Skeletal muscle satellite cell (primary cell): ENCODE measurements around the gene SDK2. TPM values are rescaled to one million over a fixed set of nuclear protein-coding genes. Genes with fewer than 3 reads are reported as not detected.

Experiments used
- H3K27me3 ChIP-seq: 2 replicates; pipeline ENCODE4 v1.7.0; 2013; ENCODE audit warnings: low read length; ENCODE audit not compliant: control insufficient read depth, insufficient read depth
- H3K36me3 ChIP-seq: 2 replicates; pipeline ENCODE4 v1.7.0; 2013; ENCODE audit warnings: mild to moderate bottlenecking, control low read depth, low read length; ENCODE audit not compliant: insufficient read depth
- H3K4me1 ChIP-seq: 2 replicates; pipeline ENCODE4 v1.7.0; 2013; ENCODE audit warnings: low read length; ENCODE audit not compliant: control insufficient read depth, insufficient read depth
- H3K4me2 ChIP-seq: 2 replicates; pipeline ENCODE4 v1.7.0; 2013; ENCODE audit warnings: mild to moderate bottlenecking, low read length
- H3K4me3 ChIP-seq: 2 replicates; pipeline ENCODE4 v1.7.0; 2013; ENCODE audit warnings: low read length
- H3K9ac ChIP-seq: 2 replicates; pipeline ENCODE4 v1.7.0; 2013; ENCODE audit warnings: mild to moderate bottlenecking, low read depth, low read length, moderate library complexity
- H3K9me3 ChIP-seq: replicated peaks from 2 replicates; pipeline ENCODE4 v1.7.0; 2013; ENCODE audit warnings: mild to moderate bottlenecking, control low read depth, low read length
- total RNA-seq: library from RNA; depleted of rRNA; stranded (reverse); fragments of >200 nt; gene quantifications from 2 replicates; pipeline ENCODE4 v1.2.3, GENCODE V29; 2012; rRNA removed

The SDK2 gene, protein sequence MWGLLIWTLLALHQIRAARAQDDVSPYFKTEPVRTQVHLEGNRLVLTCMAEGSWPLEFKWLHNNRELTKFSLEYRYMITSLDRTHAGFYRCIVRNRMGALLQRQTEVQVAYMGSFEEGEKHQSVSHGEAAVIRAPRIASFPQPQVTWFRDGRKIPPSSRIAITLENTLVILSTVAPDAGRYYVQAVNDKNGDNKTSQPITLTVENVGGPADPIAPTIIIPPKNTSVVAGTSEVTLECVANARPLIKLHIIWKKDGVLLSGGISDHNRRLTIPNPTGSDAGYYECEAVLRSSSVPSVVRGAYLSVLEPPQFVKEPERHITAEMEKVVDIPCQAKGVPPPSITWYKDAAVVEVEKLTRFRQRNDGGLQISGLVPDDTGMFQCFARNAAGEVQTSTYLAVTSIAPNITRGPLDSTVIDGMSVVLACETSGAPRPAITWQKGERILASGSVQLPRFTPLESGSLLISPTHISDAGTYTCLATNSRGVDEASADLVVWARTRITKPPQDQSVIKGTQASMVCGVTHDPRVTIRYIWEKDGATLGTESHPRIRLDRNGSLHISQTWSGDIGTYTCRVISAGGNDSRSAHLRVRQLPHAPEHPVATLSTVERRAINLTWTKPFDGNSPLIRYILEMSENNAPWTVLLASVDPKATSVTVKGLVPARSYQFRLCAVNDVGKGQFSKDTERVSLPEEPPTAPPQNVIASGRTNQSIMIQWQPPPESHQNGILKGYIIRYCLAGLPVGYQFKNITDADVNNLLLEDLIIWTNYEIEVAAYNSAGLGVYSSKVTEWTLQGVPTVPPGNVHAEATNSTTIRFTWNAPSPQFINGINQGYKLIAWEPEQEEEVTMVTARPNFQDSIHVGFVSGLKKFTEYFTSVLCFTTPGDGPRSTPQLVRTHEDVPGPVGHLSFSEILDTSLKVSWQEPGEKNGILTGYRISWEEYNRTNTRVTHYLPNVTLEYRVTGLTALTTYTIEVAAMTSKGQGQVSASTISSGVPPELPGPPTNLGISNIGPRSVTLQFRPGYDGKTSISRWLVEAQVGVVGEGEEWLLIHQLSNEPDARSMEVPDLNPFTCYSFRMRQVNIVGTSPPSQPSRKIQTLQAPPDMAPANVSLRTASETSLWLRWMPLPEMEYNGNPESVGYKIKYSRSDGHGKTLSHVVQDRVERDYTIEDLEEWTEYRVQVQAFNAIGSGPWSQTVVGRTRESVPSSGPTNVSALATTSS (N-terminal part only)
- under 0.01 TPM in 2 replicates for total RNA-seq

DNA sequence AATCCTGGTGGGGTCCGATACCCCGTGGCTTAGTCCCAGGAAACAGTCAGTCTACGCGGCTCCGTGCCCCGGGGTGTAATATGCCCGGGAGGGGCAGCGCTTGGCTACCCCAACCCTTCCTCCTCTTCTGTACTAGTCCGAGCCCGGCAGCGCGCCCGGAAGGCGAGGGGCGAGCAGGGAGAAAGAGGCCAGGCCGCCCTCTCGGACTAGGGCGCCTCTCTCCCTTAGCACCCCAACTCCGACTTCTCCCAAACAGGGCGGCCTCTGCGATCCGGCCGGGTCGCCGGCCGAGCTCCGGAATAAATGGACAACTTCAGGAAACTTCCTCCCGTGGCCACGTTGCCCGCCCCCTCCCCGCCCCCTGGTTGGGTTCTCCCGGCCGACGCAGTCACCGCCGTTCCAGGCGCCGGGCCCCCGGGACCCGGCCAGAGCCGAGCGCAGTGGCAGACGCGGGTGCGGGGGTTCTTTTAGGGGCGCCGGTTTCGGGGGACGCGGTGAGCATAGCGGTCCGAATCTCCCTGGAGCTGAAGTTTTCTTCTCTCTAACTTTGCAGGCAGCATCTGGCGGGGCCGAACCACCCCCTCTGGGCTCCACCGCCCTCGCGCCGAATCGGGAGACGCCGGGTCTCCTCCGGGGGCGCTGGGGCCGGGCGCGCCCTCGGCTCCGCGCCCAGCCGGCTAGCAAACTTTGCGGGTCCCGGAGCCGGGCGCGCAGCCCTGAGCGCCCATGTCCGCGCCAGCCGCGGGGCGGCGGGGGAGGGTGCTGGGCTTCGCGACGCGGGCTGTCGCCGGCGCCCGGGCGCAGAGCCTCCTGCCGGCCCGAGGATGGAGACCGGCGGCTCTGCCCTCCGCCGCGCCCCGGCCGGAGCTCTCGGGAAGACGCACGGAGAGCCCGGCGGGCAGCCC is at the start of gene SDK2:
SDK2 (minus strand) TSS at position 301 of the 905 bp plus-strand sequence. CDS start 357 bp downstream, outside the sequence.
- H3K4me1 ChIP-seq = no peaks in the 10 kb centered on the region
- H3K27me3 ChIP-seq = peaks cover 51% of the 10 kb centered on the region
- peak within 1 kb of the TSS; percentile 70 for H3K4me2 ChIP-seq
- no peaks in the 10 kb centered on the region for H3K36me3 ChIP-seq
- peak within 1 kb of the TSS; percentile 45 for H3K4me3 ChIP-seq
- H3K9ac ChIP-seq = no peak within 1 kb of the TSS
- no peaks in the 10 kb centered on the region for H3K9me3 ChIP-seq

DNA sequence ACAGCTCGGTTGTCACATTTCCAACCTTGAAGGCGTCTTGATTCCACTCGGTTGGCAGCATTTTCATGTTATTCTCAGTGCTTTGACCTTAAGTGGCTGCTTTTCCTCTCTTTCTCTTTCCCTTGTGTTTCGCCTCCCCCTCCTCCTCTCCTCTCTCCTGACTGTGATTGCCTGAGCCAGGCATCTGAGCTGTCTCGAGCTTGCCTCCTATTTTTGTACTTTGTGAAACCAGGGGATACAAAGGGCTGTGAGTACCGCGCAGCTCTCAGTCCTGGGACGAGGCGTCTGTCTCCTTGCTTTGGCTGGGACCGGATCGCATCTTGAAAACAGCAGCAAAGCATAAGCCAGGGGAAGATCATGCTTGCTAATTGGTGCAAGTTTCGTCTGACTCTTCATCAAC is 48.8 kb upstream of the SDK2 start:
- H3K36me3 ChIP-seq = no peaks in the 10 kb centered on the region
- no peaks in the 10 kb centered on the region for H3K9me3 ChIP-seq
- H3K4me1 ChIP-seq = no peaks in the 10 kb centered on the region
- H3K27me3 ChIP-seq = no peaks in the 10 kb centered on the region
- no peak overlapping the region for H3K4me2 ChIP-seq
- no peak overlapping the region for H3K9ac ChIP-seq
- H3K4me3 ChIP-seq = no peak overlapping the region

DNA sequence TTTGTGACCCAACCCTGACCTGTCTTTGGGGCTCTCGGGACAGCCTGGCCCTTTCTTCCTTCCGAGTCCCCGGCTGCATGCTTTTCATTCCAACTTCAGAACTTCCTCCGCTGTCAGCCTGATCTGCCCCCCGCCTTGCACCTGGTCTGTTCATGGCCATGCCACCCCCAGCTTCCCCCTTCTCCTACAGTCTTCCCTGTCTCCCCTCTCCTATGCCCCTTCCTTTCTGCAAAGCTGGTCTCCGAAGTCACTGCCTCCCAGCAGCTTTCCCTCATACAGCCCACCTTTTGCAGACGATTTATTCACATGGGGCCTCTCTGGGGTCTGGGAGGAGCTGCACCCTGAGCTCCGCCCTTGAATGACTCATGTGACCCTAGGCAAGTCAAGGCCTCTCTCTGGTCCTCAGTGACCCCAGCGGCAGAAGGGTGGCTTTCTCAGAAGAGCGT is 47.1 kb upstream of the SDK2 start:
- H3K9me3 ChIP-seq = no peaks in the 10 kb centered on the region
- H3K27me3 ChIP-seq = no peaks in the 10 kb centered on the region
- H3K4me1 ChIP-seq = no peaks in the 10 kb centered on the region
- H3K4me2 ChIP-seq = no peak overlapping the region
- no peak overlapping the region for H3K9ac ChIP-seq
- no peaks in the 10 kb centered on the region for H3K36me3 ChIP-seq
- no peak overlapping the region for H3K4me3 ChIP-seq

DNA sequence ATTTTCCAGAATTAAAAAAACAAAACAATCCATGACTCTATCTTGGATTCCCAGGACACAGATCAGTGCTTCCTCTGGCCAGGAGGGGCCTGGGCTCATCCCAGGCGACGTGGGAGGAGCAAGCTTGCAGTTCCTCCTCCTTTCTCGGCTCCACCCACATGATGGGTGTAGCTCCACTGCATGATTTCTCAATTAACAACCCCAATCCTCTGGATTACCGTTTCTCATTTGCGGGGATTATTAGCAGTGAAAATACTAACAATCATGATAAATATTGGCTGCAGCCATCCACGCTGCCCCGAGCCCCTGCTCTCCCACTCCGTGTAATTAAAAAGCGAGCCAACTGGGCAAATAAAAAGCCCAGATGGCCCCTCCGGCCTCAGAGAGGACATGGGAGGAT is 46.4 kb upstream of the SDK2 start:
- no peak overlapping the region for H3K4me3 ChIP-seq
- no peaks in the 10 kb centered on the region for H3K27me3 ChIP-seq
- H3K9ac ChIP-seq = no peak overlapping the region
- no peak overlapping the region for H3K4me2 ChIP-seq
- no peaks in the 10 kb centered on the region for H3K4me1 ChIP-seq
- H3K36me3 ChIP-seq = no peaks in the 10 kb centered on the region
- no peaks in the 10 kb centered on the region for H3K9me3 ChIP-seq

DNA sequence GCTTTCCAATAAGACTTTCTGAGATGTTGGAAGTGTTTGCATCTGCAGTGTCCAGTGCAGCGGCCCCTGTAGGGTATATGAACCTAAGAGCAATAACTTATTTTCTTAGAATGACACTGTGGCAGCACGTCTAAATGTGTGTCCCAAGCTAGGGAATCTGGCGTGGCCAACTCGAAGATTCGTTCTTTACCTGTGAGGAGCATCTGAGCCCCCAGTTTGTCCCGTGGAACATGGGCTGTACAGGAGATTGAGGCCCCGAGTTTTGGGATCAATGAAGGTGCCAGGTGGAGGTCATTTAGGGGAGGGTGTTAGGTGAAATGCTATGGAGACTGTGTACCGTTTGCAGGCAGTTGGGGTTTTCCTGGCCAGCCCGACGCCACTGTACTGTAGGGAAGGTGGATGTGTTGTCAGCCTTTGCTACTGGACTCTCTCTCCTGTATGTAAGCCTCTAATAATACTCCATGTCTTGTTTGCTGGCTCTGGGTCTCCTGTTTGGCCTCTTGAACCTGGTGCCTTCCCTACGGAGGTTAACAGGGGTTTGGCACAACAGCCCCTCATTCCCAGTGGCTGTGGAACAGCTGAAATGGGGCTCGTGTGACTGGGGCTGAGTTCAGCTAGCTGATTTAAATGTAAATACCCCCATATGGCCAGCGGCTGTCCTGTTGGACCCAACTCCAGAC is 45.5 kb upstream of the SDK2 start:
- H3K4me2 ChIP-seq = no peak overlapping the region
- H3K36me3 ChIP-seq = no peaks in the 10 kb centered on the region
- no peaks in the 10 kb centered on the region for H3K27me3 ChIP-seq
- no peaks in the 10 kb centered on the region for H3K9me3 ChIP-seq
- H3K9ac ChIP-seq = no peak overlapping the region
- H3K4me3 ChIP-seq = no peak overlapping the region
- H3K4me1 ChIP-seq = no peaks in the 10 kb centered on the region

DNA sequence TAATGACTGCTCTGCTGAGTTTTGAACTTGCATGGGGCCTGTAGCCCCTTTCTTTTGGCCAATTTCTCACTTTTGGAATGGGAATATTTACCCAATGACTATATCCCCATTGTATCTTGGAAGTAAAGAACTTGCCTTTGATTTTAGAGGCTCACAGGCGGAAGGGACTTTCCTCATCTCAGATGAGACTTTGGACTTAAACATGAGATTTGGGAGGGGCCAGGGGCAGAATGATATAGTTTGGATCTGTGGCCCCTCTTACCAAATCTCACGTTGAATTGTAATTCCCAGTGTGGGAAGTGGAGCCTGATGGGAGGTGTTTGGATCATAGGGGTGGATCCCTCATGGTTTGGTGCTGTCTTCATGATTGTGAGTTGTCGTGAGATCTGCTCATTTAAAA is 42.7 kb upstream of the SDK2 start:
- Histone ChIP-seq H3K27me3 (no peaks in the 10 kb centered on the region), H3K4me2 (no peak overlapping the region), H3K9ac (no peak overlapping the region)

DNA sequence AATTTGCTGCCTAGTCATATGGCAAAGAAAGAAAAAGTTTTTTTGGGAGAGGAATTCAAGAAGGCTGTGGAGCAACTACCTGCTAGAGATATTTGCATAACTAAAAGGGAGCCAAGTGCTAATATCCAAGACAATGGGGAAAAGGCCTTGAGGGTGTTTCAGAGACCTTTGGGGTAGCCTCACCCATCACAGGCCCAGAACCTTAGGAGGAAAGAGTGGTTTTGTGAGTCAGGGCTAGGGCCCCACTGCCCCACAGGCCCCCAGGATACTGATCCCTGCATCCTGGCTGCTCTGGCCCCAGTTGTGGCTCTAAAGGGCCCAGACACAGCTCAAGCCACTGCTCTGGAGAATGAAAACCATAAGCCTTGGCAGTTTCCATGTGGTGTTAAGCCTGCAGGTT is 41.9 kb upstream of the SDK2 start:
- Histone ChIP-seq H3K27me3 (no peaks in the 10 kb centered on the region), H3K9me3 (no peaks in the 10 kb centered on the region), H3K36me3 (no peaks in the 10 kb centered on the region), H3K4me2 (no peak overlapping the region), H3K9ac (no peak overlapping the region), H3K4me1 (no peaks in the 10 kb centered on the region), H3K4me3 (no peak overlapping the region)

More for the DNA sequence above, 42.7 kb upstream of the SDK2 start:
- H3K36me3 ChIP-seq = no peaks in the 10 kb centered on the region
- H3K9me3 ChIP-seq = no peaks in the 10 kb centered on the region
- no peak overlapping the region for H3K4me3 ChIP-seq
- H3K4me1 ChIP-seq = no peaks in the 10 kb centered on the region

DNA sequence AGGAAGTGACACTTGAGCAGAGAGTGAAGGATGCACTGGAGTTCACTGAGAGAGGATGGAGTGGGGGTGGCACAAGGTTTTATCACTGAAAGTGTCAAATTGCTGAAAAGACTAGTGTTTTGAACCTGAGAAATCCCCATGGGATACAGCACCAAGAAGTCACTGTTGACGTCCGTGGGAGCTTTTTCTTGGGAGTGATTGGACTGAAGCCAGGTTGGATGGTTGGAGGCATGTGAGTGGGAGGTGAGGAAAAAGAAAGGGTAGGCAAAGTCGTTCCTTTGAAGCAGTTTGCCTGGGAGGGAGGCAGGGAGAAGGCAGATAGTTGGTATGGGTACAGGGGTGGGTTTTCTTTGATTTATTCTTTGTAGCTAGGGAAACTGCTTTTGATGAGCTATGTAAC is 39.9 kb upstream of the SDK2 start:
- Histone ChIP-seq H3K9ac (no peak overlapping the region), H3K4me2 (no peak overlapping the region), H3K4me3 (no peak overlapping the region), H3K4me1 (no peaks in the 10 kb centered on the region), H3K27me3 (no peaks in the 10 kb centered on the region), H3K36me3 (no peaks in the 10 kb centered on the region), H3K9me3 (no peaks in the 10 kb centered on the region)

DNA sequence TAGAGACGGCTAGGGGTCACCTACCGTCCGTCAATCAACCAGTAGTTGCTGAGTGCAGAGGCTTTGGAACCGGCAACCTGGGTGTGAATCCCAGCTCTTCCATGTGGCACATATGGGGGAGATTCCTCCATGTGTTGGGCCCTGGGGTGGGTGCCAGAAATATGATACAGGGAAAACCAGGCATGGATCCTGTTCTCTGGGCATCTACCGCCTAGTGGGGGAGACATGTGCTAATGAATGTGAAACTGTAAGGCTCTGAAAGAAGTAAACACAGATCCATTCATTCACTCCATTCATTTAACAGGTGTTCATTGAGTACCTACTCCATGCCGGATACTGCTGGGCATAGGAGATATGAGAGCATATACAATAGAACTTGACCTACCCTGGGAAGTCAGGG is 39.5 kb upstream of the SDK2 start:
- Histone ChIP-seq H3K4me1 (no peaks in the 10 kb centered on the region), H3K4me3 (no peak overlapping the region), H3K4me2 (no peak overlapping the region), H3K9ac (no peak overlapping the region), H3K27me3 (no peaks in the 10 kb centered on the region), H3K9me3 (no peaks in the 10 kb centered on the region), H3K36me3 (no peaks in the 10 kb centered on the region)

DNA sequence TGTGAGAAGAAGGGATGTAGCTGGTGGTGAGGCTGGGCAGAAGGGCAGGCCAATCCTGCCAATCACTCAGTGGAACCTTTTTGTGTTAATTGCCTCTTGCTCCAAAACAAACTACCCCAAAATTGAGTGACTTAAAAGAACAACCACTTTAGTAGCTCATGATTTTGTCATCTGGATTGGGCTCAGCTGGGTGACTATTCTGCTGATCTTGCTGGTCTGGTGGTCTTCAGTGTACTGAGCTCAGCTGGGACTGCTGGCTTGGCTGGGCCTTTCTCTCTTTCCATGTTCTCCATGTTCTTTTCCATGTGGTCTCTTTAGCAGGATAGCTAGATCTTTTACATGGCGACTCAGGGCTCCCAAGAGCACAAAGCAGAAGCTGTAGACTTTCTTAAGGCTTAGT is 37.7 kb upstream of the SDK2 start:
- Histone ChIP-seq H3K4me3 (no peak overlapping the region), H3K4me2 (no peak overlapping the region)

More for the DNA sequence above, 37.7 kb upstream of the SDK2 start:
- Histone ChIP-seq H3K36me3 (no peaks in the 10 kb centered on the region), H3K4me1 (no peaks in the 10 kb centered on the region), H3K9me3 (no peaks in the 10 kb centered on the region), H3K27me3 (no peaks in the 10 kb centered on the region), H3K9ac (no peak overlapping the region)
